ENCODE results near the gene ANKRD12. TPM values are rescaled to one million over a fixed set of nuclear protein-coding genes. Genes with fewer than 3 reads are reported as not detected.

Gene ANKRD12
- total RNA-seq, 2 experiments from 2014 or later = 160 to 164 TPM

DNA sequence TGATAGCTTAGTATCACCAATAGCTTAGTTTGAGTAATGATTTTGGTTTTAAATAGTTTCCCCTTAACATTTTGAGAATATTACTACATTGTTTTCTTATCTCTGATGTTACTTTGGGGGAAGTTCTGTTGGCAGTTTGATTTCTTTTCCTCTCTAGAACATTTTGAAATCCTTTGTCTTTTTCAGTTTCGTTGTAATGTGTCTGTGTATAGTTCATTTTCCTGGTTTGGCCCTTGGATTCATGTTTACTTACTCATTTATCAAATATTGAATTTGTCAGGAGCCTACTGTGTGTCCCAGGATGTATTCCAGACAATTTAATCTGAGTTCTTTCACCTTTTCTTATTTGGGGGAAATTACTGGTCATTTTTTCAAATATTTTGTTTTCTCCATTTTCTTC, 16.7 kb downstream of the ANKRD12 start:
- ChIA-PET CTCF (interaction anchor here (0.9 to 1.3 kb wide), 2 partner anchors 11 to 36 kb away, joined by 3 to 5 read pairs; no protein-coding TSS in a partner anchor), POLR2A (interaction anchor here (0.8 kb wide), 1 partner anchor 18 kb away, joined by 3 read pairs; no protein-coding TSS in a partner anchor)
- H3K36me3 Mint-ChIP-seq (ENCODE audit: low read depth) = peaks cover 37% of the 10 kb centered on the region
- TF ChIP-seq, protein P1, sequence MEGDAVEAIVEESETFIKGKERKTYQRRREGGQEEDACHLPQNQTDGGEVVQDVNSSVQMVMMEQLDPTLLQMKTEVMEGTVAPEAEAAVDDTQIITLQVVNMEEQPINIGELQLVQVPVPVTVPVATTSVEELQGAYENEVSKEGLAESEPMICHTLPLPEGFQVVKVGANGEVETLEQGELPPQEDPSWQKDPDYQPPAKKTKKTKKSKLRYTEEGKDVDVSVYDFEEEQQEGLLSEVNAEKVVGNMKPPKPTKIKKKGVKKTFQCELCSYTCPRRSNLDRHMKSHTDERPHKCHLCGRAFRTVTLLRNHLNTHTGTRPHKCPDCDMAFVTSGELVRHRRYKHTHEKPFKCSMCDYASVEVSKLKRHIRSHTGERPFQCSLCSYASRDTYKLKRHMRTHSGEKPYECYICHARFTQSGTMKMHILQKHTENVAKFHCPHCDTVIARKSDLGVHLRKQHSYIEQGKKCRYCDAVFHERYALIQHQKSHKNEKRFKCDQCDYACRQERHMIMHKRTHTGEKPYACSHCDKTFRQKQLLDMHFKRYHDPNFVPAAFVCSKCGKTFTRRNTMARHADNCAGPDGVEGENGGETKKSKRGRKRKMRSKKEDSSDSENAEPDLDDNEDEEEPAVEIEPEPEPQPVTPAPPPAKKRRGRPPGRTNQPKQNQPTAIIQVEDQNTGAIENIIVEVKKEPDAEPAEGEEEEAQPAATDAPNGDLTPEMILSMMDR (IDR thresholded peaks at IDR 0.05) = no peak
- no peaks in the 10 kb centered on the region for H3K27me3 ChIP-seq (ENCODE audit: control insufficient read depth in 1 of 2, insufficient read depth in 2 of 2, low read length in 2 of 2)
- no peaks in the 10 kb centered on the region for H3K9me3 Mint-ChIP-seq
- no peaks in the 10 kb centered on the region for H3K36me3 ChIP-seq (ENCODE audit: insufficient read depth, low read length)
- no peak overlapping the region for H3K4me3 ChIP-seq (ENCODE audit: low read length)
- peaks cover 90% of the 10 kb centered on the region for H3K4me1 Mint-ChIP-seq (ENCODE audit: low read depth)
- peak overlapping the region; percentile 6 for H3K27ac Mint-ChIP-seq
- DNase-seq (no peak), ATAC-seq (ENCODE audit: poor library complexity) (no peak)
- peaks cover 28% of the 10 kb centered on the region for H3K4me1 ChIP-seq (ENCODE audit: insufficient read depth, low read length)
- no peaks in the 10 kb centered on the region for H3K27me3 Mint-ChIP-seq
- H3K9me3 ChIP-seq (ENCODE audit: control insufficient read depth in 1 of 2, insufficient read depth in 1 of 2, low read length in 2 of 2) = no peaks in the 10 kb centered on the region
- intact Hi-C loops (cut with DNase I, micrococcal nuclease) = no loop called here
- no peak overlapping the region for H3K27ac ChIP-seq (ENCODE audit: low read depth in 1 of 2, low read length in 2 of 2)
- H3K4me3 Mint-ChIP-seq = no peak overlapping the region

DNA sequence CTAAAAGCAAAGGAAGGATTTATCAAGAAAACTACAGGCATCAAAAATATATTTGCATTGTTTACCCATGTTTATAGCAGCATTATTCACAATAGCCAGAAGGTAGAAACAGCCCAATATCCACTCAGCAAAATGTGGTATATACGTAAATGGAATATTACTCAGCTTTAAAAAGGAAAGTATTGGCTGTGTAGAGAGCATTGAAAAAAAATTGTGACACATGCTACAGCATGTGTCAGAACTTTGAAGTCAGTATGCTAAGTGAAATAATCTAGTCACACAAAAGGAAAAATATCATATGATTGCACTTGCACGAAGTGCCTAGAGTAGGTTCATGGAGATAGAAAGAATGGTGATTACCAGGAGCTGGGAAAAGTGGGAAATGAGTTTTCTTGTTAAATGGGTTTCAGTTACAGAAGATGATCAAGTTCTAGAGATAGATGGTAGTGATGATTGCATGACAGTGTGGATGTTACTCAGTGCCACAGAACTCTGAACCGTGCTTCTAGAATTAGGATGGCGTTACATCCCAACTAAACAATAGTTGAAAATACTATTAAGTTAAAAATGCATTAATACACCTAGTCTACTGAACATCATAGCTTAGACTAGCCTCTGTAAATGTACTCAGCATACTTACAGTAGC, 20.1 kb downstream of the ANKRD12 start:
- H3K36me3 ChIP-seq (ENCODE audit: insufficient read depth, low read length) = peaks cover 3% of the 10 kb centered on the region
- TF ChIP-seq, protein P1 (IDR thresholded peaks at IDR 0.05) = no peak
- H3K4me3 Mint-ChIP-seq = peak overlapping the region; percentile 35
- H3K9me3 Mint-ChIP-seq = peaks cover 2% of the 10 kb centered on the region
- no peak overlapping the region for H3K27ac ChIP-seq (ENCODE audit: low read depth in 1 of 2, low read length in 2 of 2)
- no peaks in the 10 kb centered on the region for H3K27me3 Mint-ChIP-seq
- DNase-seq (no peak), ATAC-seq (ENCODE audit: poor library complexity) (no peak)
- peaks cover 79% of the 10 kb centered on the region for H3K4me1 Mint-ChIP-seq (ENCODE audit: low read depth)
- peaks cover 51% of the 10 kb centered on the region for H3K36me3 Mint-ChIP-seq (ENCODE audit: low read depth)
- no peaks in the 10 kb centered on the region for H3K27me3 ChIP-seq (ENCODE audit: control insufficient read depth in 1 of 2, insufficient read depth in 2 of 2, low read length in 2 of 2)
- H3K9me3 ChIP-seq (ENCODE audit: control insufficient read depth in 1 of 2, insufficient read depth in 1 of 2, low read length in 2 of 2) = no peaks in the 10 kb centered on the region
- ChIA-PET CTCF (interaction anchor here (1.2 to 2.0 kb wide), 2 partner anchors 53 to 83 kb away, joined by 3 to 9 read pairs; no protein-coding TSS in a partner anchor), POLR2A (no interaction called here)
- H3K4me1 ChIP-seq (ENCODE audit: insufficient read depth, low read length) = peaks cover 32% of the 10 kb centered on the region
- intact Hi-C loops (cut with DNase I, micrococcal nuclease) = no loop called here
- H3K4me3 ChIP-seq (ENCODE audit: low read length) = no peak overlapping the region
- no peak overlapping the region for H3K27ac Mint-ChIP-seq

- H3K9me3 Mint-ChIP-seq = peaks cover 2% of the 10 kb centered on the region
- no peaks in the 10 kb centered on the region for H3K27me3 Mint-ChIP-seq
- Histone ChIP-seq H3K36me3 (ENCODE audit: insufficient read depth, low read length) (peaks cover 10% of the 10 kb centered on the region), H3K4me1 (ENCODE audit: insufficient read depth, low read length) (peaks cover 29% of the 10 kb centered on the region), H3K4me3 (ENCODE audit: low read length) (no peak overlapping the region), H3K9me3 (ENCODE audit: control insufficient read depth in 1 of 2, insufficient read depth in 1 of 2, low read length in 2 of 2) (no peaks in the 10 kb centered on the region), H3K27me3 (ENCODE audit: control insufficient read depth in 1 of 2, insufficient read depth in 2 of 2, low read length in 2 of 2) (no peaks in the 10 kb centered on the region), H3K27ac (ENCODE audit: low read depth in 1 of 2, low read length in 2 of 2) (no peak overlapping the region)
- H3K27ac Mint-ChIP-seq = no peak overlapping the region
- no peak for DNase-seq
- TF ChIP-seq, protein P1 (IDR thresholded peaks at IDR 0.05) = no peak
- intact Hi-C loops (cut with DNase I, micrococcal nuclease) = no loop called here
- no peak for ATAC-seq (ENCODE audit: poor library complexity)
- H3K36me3 Mint-ChIP-seq (ENCODE audit: low read depth) = peaks cover 62% of the 10 kb centered on the region
- ChIA-PET POLR2A (no interaction called here), CTCF (interaction anchor here (2.0 kb wide), 1 partner anchor 84 kb away, joined by 9 read pairs; no protein-coding TSS in a partner anchor)
- no peak overlapping the region for H3K4me3 Mint-ChIP-seq
- H3K4me1 Mint-ChIP-seq (ENCODE audit: low read depth) = peaks cover 77% of the 10 kb centered on the region
These were observed 21.2 kb downstream of the ANKRD12 start for GRCh38 chr18:9157806-9158205.

All from CD4-positive, alpha-beta T cell (primary cell).